ENCODE data around the gene PLEKHA1.

- TF ChIP-seq POLR2AphosphoS5 (IDR thresholded peaks at IDR 0.05; ENCODE audit: low read depth, low read length), result no peak
- no peak for TF ChIP-seq POLR2A (IDR thresholded peaks at IDR 0.05; ENCODE audit: low read depth, low read length)
Observed at GRCh38 chr10:122402548-122403131, 28.1 kb downstream of the PLEKHA1 start.

Measured in GM12892 (cell line).